Ishikawa (cell line): ENCODE data around the gene DHRS3.

Experiments used
- CEBPB ChIP-seq: IDR thresholded peaks from 2 replicates; pipeline ENCODE4 v1.6.1; 2012
- CREB1 ChIP-seq: IDR thresholded peaks from 2 replicates; pipeline ENCODE4 v1.6.1; 2012; ENCODE audit warnings: low read depth
- EGR1 ChIP-seq: IDR thresholded peaks from 2 replicates; pipeline ENCODE4 v1.6.1; 2012
- EP300 ChIP-seq: IDR thresholded peaks from 2 replicates; pipeline ENCODE4 v1.6.1; 2012; ENCODE audit warnings: borderline replicate concordance
- FOXM1 ChIP-seq: IDR thresholded peaks from 2 replicates; pipeline ENCODE4 v1.6.1; 2012; ENCODE audit warnings: low read depth, borderline replicate concordance
- MAX ChIP-seq: IDR thresholded peaks from 2 replicates; pipeline ENCODE4 v1.6.1; 2012
- NFIC ChIP-seq: IDR thresholded peaks from 2 replicates; pipeline ENCODE4 v1.6.1; 2012
- RAD21 ChIP-seq: IDR thresholded peaks from 2 replicates; pipeline ENCODE4 v1.6.1; 2012; ENCODE audit warnings: low read depth
- REST ChIP-seq: IDR thresholded peaks from 2 replicates; pipeline ENCODE4 v1.6.1; 2012; ENCODE audit warnings: low read depth, mild to moderate bottlenecking
- TAF1 ChIP-seq: IDR thresholded peaks from 2 replicates; pipeline ENCODE4 v1.6.1; 2012; ENCODE audit warnings: low read depth, mild to moderate bottlenecking
- TCF12 ChIP-seq: IDR thresholded peaks from 2 replicates; pipeline ENCODE4 v1.6.1; 2012; ENCODE audit warnings: low read depth
- TEAD4 ChIP-seq: IDR thresholded peaks from 2 replicates; pipeline ENCODE4 v1.6.1; 2012
- USF1 ChIP-seq: IDR thresholded peaks from 2 replicates; pipeline ENCODE4 v1.6.1; 2012
- YY1 ChIP-seq: IDR thresholded peaks from 2 replicates; pipeline ENCODE4 v1.6.1; 2012; ENCODE audit warnings: low read depth
- ZBTB7A ChIP-seq: IDR thresholded peaks from 2 replicates; pipeline ENCODE4 v1.6.1; 2012; ENCODE audit warnings: low read depth

Gene DHRS3

GRCh38 chr1:12600880-12601633 is 17.0 kb downstream of the DHRS3 start:
- TF ChIP-seq RAD21: peak; percentile 51
- TF ChIP-seq REST: no peak
- 0 out of 2 replicates have a peak, but pooled peaks have one; percentile 16 for TF ChIP-seq ZBTB7A

GRCh38 chr1:12600335-12600734 is 17.7 kb downstream of the DHRS3 start:
- TF ChIP-seq TAF1 (no peak), REST (no peak), YY1 (no peak), TCF12 (0 out of 2 replicates have a peak, but pooled peaks have one; percentile 31), NFIC (no peak; the same call in 1 of the 2 replicates), FOXM1 (no peak), EP300 (peak; percentile 70), MAX (peak; percentile 40)

- TF ChIP-seq FOXM1: no peak
- no peak for TF ChIP-seq MAX
- TF ChIP-seq NFIC: no peak
- TF ChIP-seq CREB1: no peak
- no peak for TF ChIP-seq TEAD4
- no peak for TF ChIP-seq CEBPB
- no peak for TF ChIP-seq EGR1
- no peak for TF ChIP-seq TCF12
- no peak for TF ChIP-seq ZBTB7A
- TF ChIP-seq USF1: no peak
- no peak for TF ChIP-seq RAD21
- TF ChIP-seq TAF1: no peak
These were observed 18.4 kb downstream of the DHRS3 start for GRCh38 chr1:12599657-12600056.

- TF ChIP-seq ZBTB7A: no peak
- TF ChIP-seq CEBPB: no peak
- TF ChIP-seq NFIC: no peak
- no peak for TF ChIP-seq REST
- TF ChIP-seq MAX: no peak
- TF ChIP-seq TEAD4: no peak
- no peak for TF ChIP-seq TCF12
- TF ChIP-seq RAD21: no peak
- no peak for TF ChIP-seq YY1
- TF ChIP-seq FOXM1: no peak
- no peak for TF ChIP-seq TAF1
- TF ChIP-seq CREB1: no peak
- no peak for TF ChIP-seq EGR1
- TF ChIP-seq USF1: no peak
- TF ChIP-seq EP300: no peak
These were observed 19.0 kb downstream of the DHRS3 start for GRCh38 chr1:12598974-12599373.
